DOHH2 (cell line): ENCODE measurements around the gene TRERF1.

ENCODE experiments used
- H3F3A ChIP-seq: fragments of 200-600 bp; sonication (generic), shearing (Covaris generic); 2 replicates; pipeline ENCODE4 v1.6.0; 2016; ENCODE audit warnings: antibody characterized with exemption, mild to moderate bottlenecking; ENCODE audit not compliant: control insufficient read depth, insufficient read depth
- H3K27ac ChIP-seq: fragments of 200-600 bp; sonication (generic); 2 replicates; pipeline ENCODE4 v1.5.1; 2014; ENCODE audit warnings: low read depth, mild to moderate bottlenecking, low read length, moderate library complexity
- H3K27me3 ChIP-seq: fragments of 200-600 bp; sonication (generic); 2 replicates; pipeline ENCODE4 v1.6.1; 2014; ENCODE audit warnings: mild to moderate bottlenecking, low read length, mixed read lengths; ENCODE audit not compliant: control insufficient read depth
- H3K36me3 ChIP-seq: fragments of 200-600 bp; sonication (generic); 2 replicates; pipeline ENCODE4 v1.6.1; 2014; ENCODE audit warnings: mild to moderate bottlenecking, low read length, moderate library complexity, mixed read lengths; ENCODE audit not compliant: control insufficient read depth
- H3K4me1 ChIP-seq: fragments of 200-600 bp; sonication (generic); 2 replicates; pipeline ENCODE4 v1.6.1; 2014; ENCODE audit warnings: mild to moderate bottlenecking, low read length, mixed read lengths; ENCODE audit not compliant: control insufficient read depth
- H3K4me2 ChIP-seq: fragments of 200-600 bp; sonication (generic); 2 replicates; pipeline ENCODE4 v1.6.0; 2014; ENCODE audit warnings: mild to moderate bottlenecking, low read length, moderate library complexity
- H3K4me3 ChIP-seq: fragments of 200-600 bp; sonication (generic); 2 replicates; pipeline ENCODE4 v1.5.1; 2014; ENCODE audit warnings: mild to moderate bottlenecking, low read length, mixed read lengths
- H3K79me2 ChIP-seq: fragments of 200-600 bp; sonication (generic); 2 replicates; pipeline ENCODE4 v1.6.1; 2014; ENCODE audit warnings: mild to moderate bottlenecking, low read length, mixed read lengths; ENCODE audit not compliant: control insufficient read depth
- H3K9me2 ChIP-seq: fragments of 200-600 bp; sonication (generic); replicated peaks from 2 replicates; pipeline ENCODE4 v1.6.1; 2014; ENCODE audit warnings: mild to moderate bottlenecking, low read length, mixed read lengths; ENCODE audit not compliant: control insufficient read depth
- H3K9me3 ChIP-seq: fragments of 200-600 bp; sonication (generic); 2 replicates; pipeline ENCODE4 v1.6.1; 2014; ENCODE audit warnings: antibody characterized with exemption, low read length, mixed read lengths; ENCODE audit not compliant: control insufficient read depth, insufficient read depth
- H4K20me1 ChIP-seq: fragments of 200-600 bp; sonication (generic); 2 replicates; pipeline ENCODE4 v1.6.0; 2014; ENCODE audit warnings: low read depth, mild to moderate bottlenecking, antibody characterized with exemption, low read length, moderate library complexity; ENCODE audit not compliant: control insufficient read depth, insufficient read depth
- EZH2phosphoT487 ChIP-seq: fragments of 200-600 bp; sonication (generic); IDR thresholded peaks from 2 replicates; pipeline ENCODE4 v1.6.1; 2017; ENCODE audit warnings: borderline replicate concordance, mild to moderate bottlenecking, antibody characterized with exemption, low read length, moderate library complexity, mixed read lengths
- TF ChIP-seq, protein P1 (sequence below): fragments of 200-600 bp; sonication (generic); IDR thresholded peaks from one replicate; pipeline ENCODE4 v1.5.1; 2014; ENCODE audit warnings: antibody characterized with exemption, mild to moderate bottlenecking, low read depth, low read length; ENCODE audit not compliant: poor library complexity, severe bottlenecking

TRERF1 gene

GRCh38 chr6:42363926-42364849, 87.5 kb downstream of the TRERF1 start:
- Histone ChIP-seq H3K9me2 (no peaks in the 10 kb centered on the region), H3K27me3 (no peaks in the 10 kb centered on the region), H3K36me3 (peaks cover 15% of the 10 kb centered on the region), H3K79me2 (peaks cover 60% of the 10 kb centered on the region), H4K20me1 (peaks cover 5% of the 10 kb centered on the region), H3K27ac (no peak overlapping the region), H3K9me3 (no peaks in the 10 kb centered on the region), H3K4me3 (no peak overlapping the region), H3K4me1 (peaks cover 36% of the 10 kb centered on the region), H3K4me2 (no peak overlapping the region), H3F3A (0 out of 2 replicates have a peak, but pooled peaks cover 4% of the 10 kb centered on the region)
- TF ChIP-seq, protein P1, sequence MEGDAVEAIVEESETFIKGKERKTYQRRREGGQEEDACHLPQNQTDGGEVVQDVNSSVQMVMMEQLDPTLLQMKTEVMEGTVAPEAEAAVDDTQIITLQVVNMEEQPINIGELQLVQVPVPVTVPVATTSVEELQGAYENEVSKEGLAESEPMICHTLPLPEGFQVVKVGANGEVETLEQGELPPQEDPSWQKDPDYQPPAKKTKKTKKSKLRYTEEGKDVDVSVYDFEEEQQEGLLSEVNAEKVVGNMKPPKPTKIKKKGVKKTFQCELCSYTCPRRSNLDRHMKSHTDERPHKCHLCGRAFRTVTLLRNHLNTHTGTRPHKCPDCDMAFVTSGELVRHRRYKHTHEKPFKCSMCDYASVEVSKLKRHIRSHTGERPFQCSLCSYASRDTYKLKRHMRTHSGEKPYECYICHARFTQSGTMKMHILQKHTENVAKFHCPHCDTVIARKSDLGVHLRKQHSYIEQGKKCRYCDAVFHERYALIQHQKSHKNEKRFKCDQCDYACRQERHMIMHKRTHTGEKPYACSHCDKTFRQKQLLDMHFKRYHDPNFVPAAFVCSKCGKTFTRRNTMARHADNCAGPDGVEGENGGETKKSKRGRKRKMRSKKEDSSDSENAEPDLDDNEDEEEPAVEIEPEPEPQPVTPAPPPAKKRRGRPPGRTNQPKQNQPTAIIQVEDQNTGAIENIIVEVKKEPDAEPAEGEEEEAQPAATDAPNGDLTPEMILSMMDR, result no peak
- TF ChIP-seq EZH2phosphoT487, result no peak

- H3K27me3 ChIP-seq, result no peaks in the 10 kb centered on the region
- no peaks in the 10 kb centered on the region for H3K9me2 ChIP-seq
- peaks cover 5% of the 10 kb centered on the region; the same call in 1 of the 2 replicates for H4K20me1 ChIP-seq
- H3K4me2 ChIP-seq, result no peak overlapping the region
- H3K9me3 ChIP-seq, result no peaks in the 10 kb centered on the region
- H3F3A ChIP-seq, result no peaks in the 10 kb centered on the region
- TF ChIP-seq, protein P1, result no peak
- TF ChIP-seq EZH2phosphoT487, result no peak
- H3K36me3 ChIP-seq, result peaks cover 17% of the 10 kb centered on the region
- peaks cover 30% of the 10 kb centered on the region for H3K79me2 ChIP-seq
- no peak overlapping the region for H3K27ac ChIP-seq
- no peak overlapping the region for H3K4me3 ChIP-seq
- H3K4me1 ChIP-seq, result 0 out of 2 replicates have a peak, but pooled peaks cover 5% of the 10 kb centered on the region
Observed at GRCh38 chr6:42361036-42361435, 90.7 kb downstream of the TRERF1 start.

GRCh38 chr6:42359021-42359420, 92.7 kb downstream of the TRERF1 start:
- Histone ChIP-seq H3K79me2 (peaks cover 14% of the 10 kb centered on the region), H3K4me1 (0 out of 2 replicates have a peak, but pooled peaks cover 5% of the 10 kb centered on the region), H3K9me3 (no peaks in the 10 kb centered on the region), H3K4me3 (no peak overlapping the region), H3K27me3 (no peaks in the 10 kb centered on the region), H3K9me2 (no peaks in the 10 kb centered on the region), H3K4me2 (no peak overlapping the region), H4K20me1 (peaks cover 3% of the 10 kb centered on the region; the same call in 1 of the 2 replicates), H3K36me3 (peaks cover 15% of the 10 kb centered on the region), H3K27ac (no peak overlapping the region), H3F3A (0 out of 2 replicates have a peak, but pooled peaks cover 3% of the 10 kb centered on the region)
- TF ChIP-seq EZH2phosphoT487, result no peak
- TF ChIP-seq, protein P1, result no peak
